ENCODE results near the gene SORD. TPM values are rescaled to one million over a fixed set of nuclear protein-coding genes. Genes with fewer than 3 reads are reported as not detected.
"Not testable (repeated sequence)": the region's sequence is repeated elsewhere in the genome, so short reads cannot be mapped to it uniquely, and the experiment has no call there.

SORD gene
- polyA plus RNA-seq (2013, experiment 1 of 4) = 47.8 TPM
- 46.2 TPM for polyA plus RNA-seq (2013, experiment 2 of 4)
- 36.6 TPM for polyA plus RNA-seq (2013, experiment 3 of 4)
- polyA plus RNA-seq (2013, experiment 4 of 4) = 36.1 TPM

- WGBS, 2 experiments = 1% methylated on average over 48 of the region's 48 CpGs
- H3K4me1 ChIP-seq (ENCODE audit: control insufficient read depth, insufficient read depth, low read length) = peaks cover 6% of the 10 kb centered on the region
- no peaks in the 10 kb centered on the region for H3K36me3 ChIP-seq (ENCODE audit: control insufficient read depth, insufficient read depth, low read length)
- no peaks in the 10 kb centered on the region for H3K27me3 ChIP-seq (ENCODE audit: control insufficient read depth, insufficient read depth, low read length, poor library complexity, severe bottlenecking)
- peak within 1 kb of the TSS; percentile 69 for H3K4me3 ChIP-seq (ENCODE audit: insufficient read depth, low read depth, low read length)
- no peaks in the 10 kb centered on the region for H3K9me3 ChIP-seq (ENCODE audit: control insufficient read depth, low read length)
- H3K27ac ChIP-seq (ENCODE audit: insufficient read depth, low read depth, low read length, poor library complexity, severe bottlenecking) = no peak within 1 kb of the TSS
Observed at GRCh38 chr15:45022871-45023658, at the start of gene SORD. SORD (plus strand) TSS chr15:45023195; CDS start chr15:45023284, 89 bp downstream.

GRCh38 chr15:44976183-44976582 lies 46.8 kb upstream of the SORD start:
- WGBS, 2 experiments = 90 to 94% methylated on average over 3 of the region's 3 CpGs
- H3K4me1 ChIP-seq (ENCODE audit: control insufficient read depth, insufficient read depth, low read length); H3K9me3 ChIP-seq (ENCODE audit: control insufficient read depth, low read length); H3K27ac ChIP-seq (ENCODE audit: insufficient read depth, low read depth, low read length, poor library complexity, severe bottlenecking); H3K4me3 ChIP-seq (ENCODE audit: insufficient read depth, low read depth, low read length); H3K27me3 ChIP-seq (ENCODE audit: control insufficient read depth, insufficient read depth, low read length, poor library complexity, severe bottlenecking); H3K36me3 ChIP-seq (ENCODE audit: control insufficient read depth, insufficient read depth, low read length): not testable (repeated sequence)

GRCh38 chr15:44977781-44978180 lies 45.2 kb upstream of the SORD start:
- not testable (repeated sequence) for H3K27ac ChIP-seq (ENCODE audit: insufficient read depth, low read depth, low read length, poor library complexity, severe bottlenecking); H3K36me3 ChIP-seq (ENCODE audit: control insufficient read depth, insufficient read depth, low read length); H3K27me3 ChIP-seq (ENCODE audit: control insufficient read depth, insufficient read depth, low read length, poor library complexity, severe bottlenecking); H3K4me3 ChIP-seq (ENCODE audit: insufficient read depth, low read depth, low read length); H3K4me1 ChIP-seq (ENCODE audit: control insufficient read depth, insufficient read depth, low read length); H3K9me3 ChIP-seq (ENCODE audit: control insufficient read depth, low read length)
- WGBS, 2 experiments = 83 to 100% methylated on average over 1 to 2 of the region's 2 CpGs

GRCh38 chr15:44979617-44980339 lies 43.2 kb upstream of the SORD start:
- not testable (repeated sequence) for H3K27me3 ChIP-seq (ENCODE audit: control insufficient read depth, insufficient read depth, low read length, poor library complexity, severe bottlenecking); H3K4me3 ChIP-seq (ENCODE audit: insufficient read depth, low read depth, low read length); H3K4me1 ChIP-seq (ENCODE audit: control insufficient read depth, insufficient read depth, low read length); H3K36me3 ChIP-seq (ENCODE audit: control insufficient read depth, insufficient read depth, low read length); H3K9me3 ChIP-seq (ENCODE audit: control insufficient read depth, low read length); H3K27ac ChIP-seq (ENCODE audit: insufficient read depth, low read depth, low read length, poor library complexity, severe bottlenecking)
- WGBS, 2 experiments = 96 to 100% methylated on average over 2 of the region's 2 CpGs

- H3K4me3 ChIP-seq (ENCODE audit: insufficient read depth, low read depth, low read length); H3K27me3 ChIP-seq (ENCODE audit: control insufficient read depth, insufficient read depth, low read length, poor library complexity, severe bottlenecking); H3K27ac ChIP-seq (ENCODE audit: insufficient read depth, low read depth, low read length, poor library complexity, severe bottlenecking); H3K9me3 ChIP-seq (ENCODE audit: control insufficient read depth, low read length); H3K4me1 ChIP-seq (ENCODE audit: control insufficient read depth, insufficient read depth, low read length); H3K36me3 ChIP-seq (ENCODE audit: control insufficient read depth, insufficient read depth, low read length): not testable (repeated sequence)
- 96 to 100% methylated on average over 1 of the region's 1 CpG for WGBS, 2 experiments
Observed at GRCh38 chr15:44984144-44984543, 38.9 kb upstream of the SORD start.

- 93 to 95% methylated on average over 4 of the region's 4 CpGs for WGBS, 2 experiments
- H3K27ac ChIP-seq (ENCODE audit: insufficient read depth, low read depth, low read length, poor library complexity, severe bottlenecking); H3K36me3 ChIP-seq (ENCODE audit: control insufficient read depth, insufficient read depth, low read length); H3K4me3 ChIP-seq (ENCODE audit: insufficient read depth, low read depth, low read length); H3K4me1 ChIP-seq (ENCODE audit: control insufficient read depth, insufficient read depth, low read length); H3K9me3 ChIP-seq (ENCODE audit: control insufficient read depth, low read length); H3K27me3 ChIP-seq (ENCODE audit: control insufficient read depth, insufficient read depth, low read length, poor library complexity, severe bottlenecking): not testable (repeated sequence)
Observed at GRCh38 chr15:44986346-44987055, 36.5 kb upstream of the SORD start.

GRCh38 chr15:44987711-44988110 lies 35.3 kb upstream of the SORD start:
- H3K36me3 ChIP-seq (ENCODE audit: control insufficient read depth, insufficient read depth, low read length); H3K9me3 ChIP-seq (ENCODE audit: control insufficient read depth, low read length); H3K27me3 ChIP-seq (ENCODE audit: control insufficient read depth, insufficient read depth, low read length, poor library complexity, severe bottlenecking); H3K4me3 ChIP-seq (ENCODE audit: insufficient read depth, low read depth, low read length); H3K4me1 ChIP-seq (ENCODE audit: control insufficient read depth, insufficient read depth, low read length); H3K27ac ChIP-seq (ENCODE audit: insufficient read depth, low read depth, low read length, poor library complexity, severe bottlenecking): not testable (repeated sequence)
- WGBS, 2 experiments = 100% methylated on average over 1 of the region's 1 CpG; no CpG with 5 or more reads in 1 of the 2 experiments

- WGBS, 2 experiments = 100% methylated on average over 1 of the region's 3 CpGs
- not testable (repeated sequence) for H3K9me3 ChIP-seq (ENCODE audit: control insufficient read depth, low read length); H3K27ac ChIP-seq (ENCODE audit: insufficient read depth, low read depth, low read length, poor library complexity, severe bottlenecking); H3K36me3 ChIP-seq (ENCODE audit: control insufficient read depth, insufficient read depth, low read length); H3K27me3 ChIP-seq (ENCODE audit: control insufficient read depth, insufficient read depth, low read length, poor library complexity, severe bottlenecking); H3K4me1 ChIP-seq (ENCODE audit: control insufficient read depth, insufficient read depth, low read length); H3K4me3 ChIP-seq (ENCODE audit: insufficient read depth, low read depth, low read length)
Observed at GRCh38 chr15:44988184-44988869, 34.7 kb upstream of the SORD start.

GRCh38 chr15:44988870-44989219 lies 34.1 kb upstream of the SORD start:
- WGBS, 2 experiments = 85 to 92% methylated on average over 2 of the region's 5 CpGs
- not testable (repeated sequence) for H3K27me3 ChIP-seq (ENCODE audit: control insufficient read depth, insufficient read depth, low read length, poor library complexity, severe bottlenecking); H3K4me1 ChIP-seq (ENCODE audit: control insufficient read depth, insufficient read depth, low read length); H3K27ac ChIP-seq (ENCODE audit: insufficient read depth, low read depth, low read length, poor library complexity, severe bottlenecking); H3K4me3 ChIP-seq (ENCODE audit: insufficient read depth, low read depth, low read length); H3K36me3 ChIP-seq (ENCODE audit: control insufficient read depth, insufficient read depth, low read length); H3K9me3 ChIP-seq (ENCODE audit: control insufficient read depth, low read length)

- H3K4me1 ChIP-seq (ENCODE audit: control insufficient read depth, insufficient read depth, low read length); H3K27ac ChIP-seq (ENCODE audit: insufficient read depth, low read depth, low read length, poor library complexity, severe bottlenecking); H3K36me3 ChIP-seq (ENCODE audit: control insufficient read depth, insufficient read depth, low read length); H3K4me3 ChIP-seq (ENCODE audit: insufficient read depth, low read depth, low read length); H3K9me3 ChIP-seq (ENCODE audit: control insufficient read depth, low read length); H3K27me3 ChIP-seq (ENCODE audit: control insufficient read depth, insufficient read depth, low read length, poor library complexity, severe bottlenecking): not testable (repeated sequence)
- WGBS, 2 experiments = 85 to 91% methylated on average over 2 of the region's 3 CpGs
Observed at GRCh38 chr15:44997632-44998031, 25.4 kb upstream of the SORD start.
